Body of pancreas (tissue), 4 donors: ENCODE data around the gene FRRS1L. TPM values are rescaled to one million over a fixed set of nuclear protein-coding genes. Genes with fewer than 3 reads are reported as not detected.

Source experiments
- ATAC-seq: fragments of 150-250 bp; one replicate; pipeline ENCODE4 v1.9.1; 2016
- DNase-seq, 4 donors: peaks; one replicate each; pipeline ENCODE4 v3.0.0-alpha.2; 2019
- H3K27ac ChIP-seq, 4 donors: fragments of 200-600 bp; sonication (generic); 1 replicate in 3 of 4; 2 replicates in 1 of 4; pipeline versions ENCODE4 v1.5.1 to v1.6.1; 2016 to 2019; ENCODE audit warnings: mild to moderate bottlenecking in 1 of 4, mixed read lengths in 1 of 4, moderate library complexity in 1 of 4
- H3K27me3 ChIP-seq, 2 donors: fragments of 200-600 bp; sonication (generic); one replicate each; pipeline ENCODE4 v1.6.0; 2016; ENCODE audit warnings: mild to moderate bottlenecking in 1 of 2
- H3K36me3 ChIP-seq, 2 donors: fragments of 200-600 bp; sonication (generic); replicated peaks in 1 of 2; 2 replicates each; pipeline ENCODE4 v1.5.1; 2016; ENCODE audit warnings: low read depth in 2 of 2; ENCODE audit not compliant: insufficient read depth in 1 of 2
- H3K4me1 ChIP-seq: fragments of 200-600 bp; sonication (generic); one replicate; pipeline ENCODE4 v1.6.0; 2016
- H3K4me3 ChIP-seq, 2 donors: fragments of 200-600 bp; sonication (generic); 1 replicate in 1 of 2; 2 replicates in 1 of 2; pipeline ENCODE4 v1.5.1; 2016 to 2019
- H3K9me3 ChIP-seq, 3 donors: fragments of 200-600 bp; sonication (generic); 1 replicate in 2 of 3; 2 replicates in 1 of 3; pipeline ENCODE4 v1.5.1; 2016
- POLR2A ChIP-seq, 3 donors: fragments of 450-650 bp; IDR thresholded peaks; one replicate each; pipeline ENCODE4 v1.6.1; 2016; ENCODE audit warnings: antibody characterized with exemption in 3 of 3, mild to moderate bottlenecking in 2 of 3
- WGBS, 2 donors: methylation state at CpG; one replicate each; pipeline ENCODE4 v1.1.5; 2017; 5-methylcytosine and 5-hydroxymethylcytosine counted together
- intact Hi-C: fragments of 100-400 bp; cut with DNase I; formaldehyde crosslinking; loops from one replicate; pipeline ENCODE4 v1.15.1; 2023
- total RNA-seq, 2 donors: library from RNA; depleted of rRNA; stranded (reverse); fragments of >200 nt; gene quantifications; one replicate each; pipeline ENCODE4 v1.1.0, GENCODE V29; 2016
- TF ChIP-seq, protein P1 (sequence below), 7 experiments: fragments of 450-650 bp in 4 of 7; fragments of 200-600 bp in 3 of 7; sonication (generic) in 3 of 7; IDR thresholded peaks; one replicate each; pipeline ENCODE4 v1.5.1; 2016 to 2019; ENCODE audit warnings: antibody characterized with exemption in 7 of 7

Gene FRRS1L
- total RNA-seq, 2 donors from 2014 or later: 0.33 to 0.52 TPM

DNA sequence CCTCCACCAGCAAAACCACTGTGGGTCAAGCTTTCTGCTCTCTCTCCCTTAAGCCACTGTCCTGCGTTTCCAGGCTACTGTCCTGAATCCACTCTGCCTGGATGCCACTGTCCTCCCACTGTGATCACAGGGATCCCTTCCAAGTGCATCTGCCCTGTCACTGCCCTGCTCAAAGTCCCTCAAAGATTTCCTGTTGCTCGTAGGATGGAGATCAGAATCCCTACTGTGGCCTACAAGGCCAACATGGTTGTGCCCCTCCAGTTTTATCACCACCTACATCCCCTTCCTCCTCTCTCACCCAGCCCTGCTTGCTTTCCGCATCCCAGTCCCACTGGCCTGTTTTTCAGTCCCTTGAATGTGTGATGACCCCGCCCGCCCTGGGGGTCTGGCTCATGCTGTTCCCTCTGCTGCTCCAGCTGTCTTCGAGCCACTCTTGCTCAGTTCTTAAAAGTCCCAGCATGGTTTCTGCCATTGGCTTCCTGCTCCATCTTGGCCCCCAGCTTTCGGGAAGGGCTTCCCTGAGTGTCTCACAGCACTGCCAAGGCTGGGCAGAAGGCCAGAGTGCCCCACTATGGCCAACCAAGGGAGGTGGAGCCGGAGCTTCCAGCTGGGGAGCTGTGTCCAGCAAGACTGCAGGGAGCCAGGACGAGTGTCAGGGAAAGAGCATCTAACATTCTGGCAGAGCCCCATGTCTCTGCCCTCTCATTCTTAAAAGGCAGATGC, 12.9 kb upstream of the FRRS1L start:
- H3K36me3 ChIP-seq: no peaks in the 10 kb centered on the region
- H3K4me3 ChIP-seq: no peak overlapping the region
- H3K27me3 ChIP-seq: no peaks in the 10 kb centered on the region
- WGBS, 2 donors: 72 to 78% methylated on average over 8 to 9 of the region's 9 CpGs
- DNase-seq: no peak
- no peak for ATAC-seq
- no peak overlapping the region for H3K27ac ChIP-seq
- TF ChIP-seq, protein P1, sequence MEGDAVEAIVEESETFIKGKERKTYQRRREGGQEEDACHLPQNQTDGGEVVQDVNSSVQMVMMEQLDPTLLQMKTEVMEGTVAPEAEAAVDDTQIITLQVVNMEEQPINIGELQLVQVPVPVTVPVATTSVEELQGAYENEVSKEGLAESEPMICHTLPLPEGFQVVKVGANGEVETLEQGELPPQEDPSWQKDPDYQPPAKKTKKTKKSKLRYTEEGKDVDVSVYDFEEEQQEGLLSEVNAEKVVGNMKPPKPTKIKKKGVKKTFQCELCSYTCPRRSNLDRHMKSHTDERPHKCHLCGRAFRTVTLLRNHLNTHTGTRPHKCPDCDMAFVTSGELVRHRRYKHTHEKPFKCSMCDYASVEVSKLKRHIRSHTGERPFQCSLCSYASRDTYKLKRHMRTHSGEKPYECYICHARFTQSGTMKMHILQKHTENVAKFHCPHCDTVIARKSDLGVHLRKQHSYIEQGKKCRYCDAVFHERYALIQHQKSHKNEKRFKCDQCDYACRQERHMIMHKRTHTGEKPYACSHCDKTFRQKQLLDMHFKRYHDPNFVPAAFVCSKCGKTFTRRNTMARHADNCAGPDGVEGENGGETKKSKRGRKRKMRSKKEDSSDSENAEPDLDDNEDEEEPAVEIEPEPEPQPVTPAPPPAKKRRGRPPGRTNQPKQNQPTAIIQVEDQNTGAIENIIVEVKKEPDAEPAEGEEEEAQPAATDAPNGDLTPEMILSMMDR (IDR thresholded peaks at IDR 0.05): no peak
- TF ChIP-seq POLR2A (IDR thresholded peaks at IDR 0.05): no peak
- H3K4me1 ChIP-seq: no peaks in the 10 kb centered on the region
- H3K9me3 ChIP-seq: no peaks in the 10 kb centered on the region
- intact Hi-C loops: loop anchor here (10.0 kb wide), 3 partner anchors 55 to 225 kb away; partner anchors contain the start of gene EPB41L4B

- Histone ChIP-seq H3K27ac (no peak overlapping the region), H3K4me1 (no peaks in the 10 kb centered on the region), H3K27me3 (no peaks in the 10 kb centered on the region), H3K4me3 (no peak overlapping the region), H3K36me3 (no peaks in the 10 kb centered on the region), H3K9me3 (no peaks in the 10 kb centered on the region)
- WGBS, 2 donors: 84 to 90% methylated on average over 2 of the region's 2 CpGs
- intact Hi-C loops: loop anchor here (10.0 kb wide), 1 partner anchor 58 kb away; no protein-coding TSS in a partner anchor
- ATAC-seq: no peak
- no peak for DNase-seq
- no peak for TF ChIP-seq POLR2A (IDR thresholded peaks at IDR 0.05)
- TF ChIP-seq, protein P1 (IDR thresholded peaks at IDR 0.05): no peak
These were observed 9.9 kb upstream of the FRRS1L start for GRCh38 chr9:109176963-109177362.

DNA sequence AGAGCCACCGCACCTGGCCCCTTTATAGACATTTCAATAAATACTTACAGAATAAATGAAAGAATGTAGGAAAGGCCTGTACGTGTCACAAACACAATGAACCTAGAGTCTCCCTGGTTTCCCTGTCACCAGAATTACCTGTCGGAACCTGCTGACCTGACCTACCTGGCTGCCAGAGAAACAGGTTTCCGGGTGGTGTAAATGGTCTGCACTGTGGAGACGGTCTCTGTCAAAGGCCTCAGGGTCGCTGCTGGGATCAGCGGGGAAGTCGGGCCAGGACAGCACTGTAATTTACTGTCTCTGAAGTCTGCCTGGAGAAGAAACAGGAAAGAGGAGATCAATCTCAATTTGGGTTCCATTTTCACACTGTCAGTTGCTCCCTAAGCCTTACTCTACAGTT, 9.3 kb upstream of the FRRS1L start:
- Histone ChIP-seq H3K4me3 (no peak overlapping the region), H3K9me3 (no peaks in the 10 kb centered on the region), H3K4me1 (no peaks in the 10 kb centered on the region), H3K36me3 (no peaks in the 10 kb centered on the region), H3K27ac (no peak overlapping the region), H3K27me3 (no peaks in the 10 kb centered on the region)
- 87 to 88% methylated on average over 8 of the region's 8 CpGs for WGBS, 2 donors
- DNase-seq (no peak), ATAC-seq (no peak)
- TF ChIP-seq POLR2A (IDR thresholded peaks at IDR 0.05): no peak
- TF ChIP-seq, protein P1 (IDR thresholded peaks at IDR 0.05): no peak
- intact Hi-C loops: loop anchor here (10.0 kb wide), 1 partner anchor 58 kb away; no protein-coding TSS in a partner anchor

GRCh38 chr9:109172935-109173334, 5.9 kb upstream of the FRRS1L start:
- DNase-seq (no peak), ATAC-seq (no peak)
- Histone ChIP-seq H3K9me3 (no peaks in the 10 kb centered on the region), H3K27me3 (no peaks in the 10 kb centered on the region), H3K4me1 (no peaks in the 10 kb centered on the region), H3K27ac (no peak overlapping the region), H3K36me3 (no peaks in the 10 kb centered on the region), H3K4me3 (no peak overlapping the region)
- 53 to 59% methylated on average over 1 of the region's 1 CpG for WGBS, 2 donors
- TF ChIP-seq, protein P1 (IDR thresholded peaks at IDR 0.05): no peak
- TF ChIP-seq POLR2A (IDR thresholded peaks at IDR 0.05): no peak
- intact Hi-C loops: loop anchor here (10.0 kb wide), 1 partner anchor 62 kb away; no protein-coding TSS in a partner anchor

DNA sequence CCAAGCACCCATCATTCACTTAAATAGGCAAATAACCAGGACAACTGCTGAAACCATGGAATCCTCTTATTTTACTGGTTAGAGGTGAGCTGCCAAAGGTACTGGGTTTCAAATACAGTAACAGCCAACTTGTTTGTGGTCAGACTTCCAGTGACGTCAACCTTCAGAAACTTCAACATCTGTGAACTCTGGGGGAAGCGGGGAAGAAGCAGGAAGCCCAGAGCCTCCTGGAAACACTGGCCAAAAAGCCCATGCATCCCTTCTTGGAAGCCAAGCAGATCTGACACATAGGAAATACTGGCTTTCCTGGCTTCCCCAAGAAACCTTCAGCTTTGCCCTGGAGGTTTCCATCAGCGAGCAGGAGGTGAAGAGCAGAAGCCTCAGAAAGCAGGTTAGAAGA, 4.9 kb upstream of the FRRS1L start:
- H3K9me3 ChIP-seq: no peaks in the 10 kb centered on the region
- intact Hi-C loops: loop anchor here (10.0 kb wide), 1 partner anchor 63 kb away; no protein-coding TSS in a partner anchor
- no peak overlapping the region for H3K4me3 ChIP-seq
- H3K36me3 ChIP-seq: no peaks in the 10 kb centered on the region
- TF ChIP-seq, protein P1 (IDR thresholded peaks at IDR 0.05): no peak
- DNase-seq (no peak), ATAC-seq (no peak)
- H3K4me1 ChIP-seq: peaks cover 4% of the 10 kb centered on the region
- H3K27ac ChIP-seq: no peak overlapping the region
- 79 to 82% methylated on average over 3 of the region's 3 CpGs for WGBS, 2 donors
- no peaks in the 10 kb centered on the region for H3K27me3 ChIP-seq
